HEK293 (cell line): ENCODE data around the gene MITD1.

ENCODE experiments used
- BCL11A ChIP-seq: fragments of 450-650 bp; formaldehyde crosslinking; IDR thresholded peaks from 2 replicates; pipeline ENCODE4 v1.5.1; 2016; ENCODE audit warnings: low read depth, missing biosample characterization, missing genetic modification characterization
- EGR2 ChIP-seq: fragments of 450-650 bp; formaldehyde crosslinking; IDR thresholded peaks from 2 replicates; pipeline ENCODE4 v1.5.1; 2016; ENCODE audit warnings: low read depth, missing biosample characterization, missing genetic modification characterization
- GLIS1 ChIP-seq: fragments of 450-650 bp; formaldehyde crosslinking; IDR thresholded peaks from 2 replicates; pipeline ENCODE4 v1.5.1; 2016; ENCODE audit warnings: missing biosample characterization, missing genetic modification characterization
- GLIS2 ChIP-seq: fragments of 450-650 bp; formaldehyde crosslinking; IDR thresholded peaks from 2 replicates; pipeline ENCODE4 v1.5.1; 2016; ENCODE audit warnings: missing biosample characterization, missing genetic modification characterization
- IKZF3 ChIP-seq: fragments of 450-650 bp; IDR thresholded peaks from 2 replicates; pipeline ENCODE4 v1.5.0; 2018; ENCODE audit warnings: missing biosample characterization, mild to moderate bottlenecking, missing genetic modification characterization, moderate library complexity
- KLF1 ChIP-seq: fragments of 450-650 bp; formaldehyde crosslinking; IDR thresholded peaks from 2 replicates; pipeline ENCODE4 v1.5.1; 2016; ENCODE audit warnings: missing biosample characterization, missing genetic modification characterization
- KLF9 ChIP-seq: fragments of 450-650 bp; formaldehyde crosslinking; IDR thresholded peaks from 2 replicates; pipeline ENCODE4 v1.5.1; 2016; ENCODE audit warnings: missing biosample characterization, missing genetic modification characterization, low read depth
- MYNN ChIP-seq: fragments of 450-650 bp; formaldehyde crosslinking; IDR thresholded peaks from 2 replicates; pipeline ENCODE4 v1.5.1; 2016; ENCODE audit warnings: missing biosample characterization, missing genetic modification characterization, borderline replicate concordance
- SCRT1 ChIP-seq: fragments of 450-650 bp; formaldehyde crosslinking; IDR thresholded peaks from 2 replicates; pipeline ENCODE4 v1.5.1; 2016; ENCODE audit warnings: missing biosample characterization, missing genetic modification characterization, borderline replicate concordance
- SCRT2 ChIP-seq: fragments of 450-650 bp; formaldehyde crosslinking; IDR thresholded peaks from 2 replicates; pipeline ENCODE4 v1.5.1; 2016; ENCODE audit warnings: missing biosample characterization, missing genetic modification characterization
- SP2 ChIP-seq: fragments of 450-650 bp; formaldehyde crosslinking; IDR thresholded peaks from 2 replicates; pipeline ENCODE4 v1.5.1; 2016; ENCODE audit warnings: missing biosample characterization, missing genetic modification characterization
- SP3 ChIP-seq: fragments of 450-650 bp; formaldehyde crosslinking; IDR thresholded peaks from 2 replicates; pipeline ENCODE4 v1.5.1; 2016; ENCODE audit warnings: missing biosample characterization, missing genetic modification characterization
- SP7 ChIP-seq: fragments of 450-650 bp; formaldehyde crosslinking; IDR thresholded peaks from 2 replicates; pipeline ENCODE4 v1.5.1; 2016; ENCODE audit warnings: missing biosample characterization, missing genetic modification characterization
- TRIM28 ChIP-seq: IDR thresholded peaks from 2 replicates; pipeline ENCODE4 v1.6.1; 2011; ENCODE audit warnings: low read length, control low read depth, borderline replicate concordance
- ZBTB48 ChIP-seq: fragments of 450-650 bp; formaldehyde crosslinking; IDR thresholded peaks from 2 replicates; pipeline ENCODE4 v1.5.1; 2016; ENCODE audit warnings: missing biosample characterization, missing genetic modification characterization
- ZBTB8A ChIP-seq: fragments of 450-650 bp; formaldehyde crosslinking; IDR thresholded peaks from 2 replicates; pipeline ENCODE4 v1.5.1; 2016; ENCODE audit warnings: missing biosample characterization, missing genetic modification characterization
- ZEB2 ChIP-seq: fragments of 450-650 bp; formaldehyde crosslinking; IDR thresholded peaks from 2 replicates; pipeline ENCODE4 v1.5.1; 2016; ENCODE audit warnings: missing biosample characterization, missing genetic modification characterization
- ZFHX2 ChIP-seq: fragments of 450-650 bp; formaldehyde crosslinking; conservative IDR thresholded peaks from 2 replicates; pipeline ENCODE4 v1.5.1; 2016; ENCODE audit warnings: missing biosample characterization, missing genetic modification characterization
- ZNF121 ChIP-seq: fragments of 450-650 bp; formaldehyde crosslinking; IDR thresholded peaks from 2 replicates; pipeline ENCODE4 v1.5.1; 2016; ENCODE audit warnings: missing biosample characterization, missing genetic modification characterization
- ZNF211 ChIP-seq: fragments of 450-650 bp; formaldehyde crosslinking; IDR thresholded peaks from 2 replicates; pipeline ENCODE4 v1.5.1; 2016; ENCODE audit warnings: low read depth, missing biosample characterization, missing genetic modification characterization
- ZNF292 ChIP-seq: fragments of 450-650 bp; formaldehyde crosslinking; IDR thresholded peaks from 2 replicates; pipeline ENCODE4 v1.5.1; 2016; ENCODE audit warnings: low read depth, missing biosample characterization, missing genetic modification characterization, borderline replicate concordance
- ZNF366 ChIP-seq: fragments of 450-650 bp; formaldehyde crosslinking; conservative IDR thresholded peaks from 2 replicates; pipeline ENCODE4 v1.5.1; 2016; ENCODE audit warnings: missing biosample characterization, missing genetic modification characterization
- ZNF391 ChIP-seq: fragments of 450-650 bp; formaldehyde crosslinking; IDR thresholded peaks from 2 replicates; pipeline ENCODE4 v1.5.1; 2016; ENCODE audit warnings: low read depth, missing biosample characterization, missing genetic modification characterization, borderline replicate concordance
- ZNF404 ChIP-seq: fragments of 450-650 bp; formaldehyde crosslinking; IDR thresholded peaks from 2 replicates; pipeline ENCODE4 v1.5.1; 2017; ENCODE audit warnings: missing biosample characterization, missing genetic modification characterization
- ZNF433 ChIP-seq: fragments of 450-650 bp; formaldehyde crosslinking; IDR thresholded peaks from 2 replicates; pipeline ENCODE4 v1.5.1; 2016; ENCODE audit warnings: missing biosample characterization, missing genetic modification characterization, low read depth
- ZNF629 ChIP-seq: fragments of 450-650 bp; formaldehyde crosslinking; IDR thresholded peaks from 2 replicates; pipeline ENCODE4 v1.5.1; 2017; ENCODE audit warnings: missing biosample characterization, missing genetic modification characterization
- ZNF677 ChIP-seq: fragments of 450-650 bp; IDR thresholded peaks from 2 replicates; pipeline ENCODE4 v1.5.0; 2018; ENCODE audit warnings: missing biosample characterization, mild to moderate bottlenecking, missing genetic modification characterization, moderate library complexity
- ZNF777 ChIP-seq: fragments of 450-650 bp; formaldehyde crosslinking; IDR thresholded peaks from 2 replicates; pipeline ENCODE4 v1.5.1; 2017; ENCODE audit warnings: missing biosample characterization, missing genetic modification characterization, borderline replicate concordance
- TF ChIP-seq, protein P1 (sequence below): fragments of 450-650 bp; formaldehyde crosslinking; IDR thresholded peaks from 2 replicates; pipeline ENCODE4 v1.5.1; 2016; ENCODE audit warnings: missing biosample characterization, missing genetic modification characterization
- TF ChIP-seq, protein P2 (sequence below): fragments of 450-650 bp; formaldehyde crosslinking; conservative IDR thresholded peaks from 2 replicates; pipeline ENCODE4 v1.5.1; 2016; ENCODE audit warnings: low read depth, missing biosample characterization, missing genetic modification characterization
- TF ChIP-seq, protein P3 (sequence below): fragments of 450-650 bp; formaldehyde crosslinking; conservative IDR thresholded peaks from 2 replicates; pipeline ENCODE4 v1.5.1; 2016; ENCODE audit warnings: low read depth, missing biosample characterization, missing genetic modification characterization

MITD1 gene

DNA sequence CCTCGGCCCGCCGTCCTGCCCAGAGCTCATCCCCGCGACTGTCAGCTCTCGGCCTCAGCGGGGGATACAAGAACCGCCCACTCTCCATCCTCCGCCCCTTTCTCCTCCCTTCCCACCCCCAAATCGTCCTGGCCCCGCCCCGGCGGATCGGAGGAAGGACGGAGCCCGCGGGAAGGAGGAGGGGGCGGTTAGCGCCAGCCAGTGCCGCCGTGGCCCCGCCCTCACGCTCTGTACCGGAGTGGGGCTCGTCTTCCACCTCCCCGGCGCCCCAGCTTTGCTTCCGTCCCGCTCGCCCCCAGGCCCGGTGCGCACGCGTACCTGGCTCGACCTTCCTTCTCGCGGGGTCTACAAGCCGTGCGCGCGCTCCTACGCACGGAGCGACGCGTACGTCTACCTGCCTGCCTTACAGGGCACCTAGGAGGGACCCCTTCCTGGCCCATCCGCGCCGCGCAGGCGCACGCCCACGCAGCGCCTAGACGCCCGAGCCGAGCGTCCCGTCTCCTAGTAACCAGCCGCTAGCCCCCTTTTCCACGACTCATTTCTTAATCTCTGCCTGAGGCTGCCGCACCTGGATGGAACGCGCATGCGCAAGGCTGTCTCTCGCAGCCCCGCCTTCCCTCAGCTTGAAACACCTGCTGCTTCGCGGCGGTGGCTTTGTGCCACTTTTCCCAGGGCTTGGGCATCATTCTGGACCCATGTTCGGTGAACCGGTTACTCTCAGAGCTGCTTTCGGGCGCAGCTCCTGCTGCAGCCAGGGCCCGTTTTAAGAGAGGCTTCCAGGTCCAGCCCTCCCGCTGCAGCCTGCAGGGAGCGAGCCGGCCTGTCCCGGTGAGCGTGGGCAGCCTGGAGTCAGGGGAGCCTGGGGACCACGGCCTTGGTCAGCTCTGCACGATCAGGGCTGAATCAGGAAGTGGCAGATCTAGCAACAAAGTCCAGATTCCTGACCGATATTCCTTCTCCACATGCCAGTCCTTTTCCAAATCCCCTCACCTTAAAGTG, 39.4 kb downstream of the MITD1 start, which contains the start of gene C2orf15 (continued):
- TF ChIP-seq ZNF366 (tag by site-specific recombination) (peak; percentile 96), ZBTB8A (tag by site-specific recombination) (peak; percentile 78), KLF9 (tag by site-specific recombination) (peak; percentile 85), BCL11A (tag by site-specific recombination) (no peak), ZNF121 (tag by site-specific recombination) (no peak), SCRT1 (tag by site-specific recombination) (peak; percentile 92), ZNF391 (tag by site-specific recombination) (0 out of 2 replicates have a peak, but pooled peaks have one; percentile 3), ZNF292 (no peak), SCRT2 (peak; percentile 100), IKZF3 (tag by site-specific recombination) (0 out of 2 replicates have a peak, but pooled peaks have one; percentile 13), SP3 (tag by site-specific recombination) (peak; percentile 98), ZNF677 (tag by site-specific recombination) (no peak), TRIM28 (no peak), SP2 (tag by site-specific recombination) (peak; percentile 94), ZNF777 (tag by site-specific recombination) (no peak), ZNF629 (tag by site-specific recombination) (0 out of 2 replicates have a peak, but pooled peaks have one; percentile 20), ZFHX2 (tag by site-specific recombination) (peak; percentile 82), GLIS1 (tag by site-specific recombination) (peak; percentile 86), GLIS2 (tag by site-specific recombination) (peak; percentile 87), SP7 (peak; percentile 63; the same call in 1 of the 2 replicates), ZEB2 (tag by site-specific recombination) (peak; percentile 82; the same call in 1 of the 2 replicates), MYNN (tag by site-specific recombination) (no peak), EGR2 (tag by site-specific recombination) (peak; percentile 80), ZNF211 (tag by site-specific recombination) (no peak), ZNF404 (no peak), ZNF433 (tag by site-specific recombination) (no peak), ZBTB48 (tag by site-specific recombination) (peak; percentile 12; the same call in 1 of the 2 replicates), KLF1 (tag by site-specific recombination) (peak; percentile 63)
- TF ChIP-seq, protein P1, sequence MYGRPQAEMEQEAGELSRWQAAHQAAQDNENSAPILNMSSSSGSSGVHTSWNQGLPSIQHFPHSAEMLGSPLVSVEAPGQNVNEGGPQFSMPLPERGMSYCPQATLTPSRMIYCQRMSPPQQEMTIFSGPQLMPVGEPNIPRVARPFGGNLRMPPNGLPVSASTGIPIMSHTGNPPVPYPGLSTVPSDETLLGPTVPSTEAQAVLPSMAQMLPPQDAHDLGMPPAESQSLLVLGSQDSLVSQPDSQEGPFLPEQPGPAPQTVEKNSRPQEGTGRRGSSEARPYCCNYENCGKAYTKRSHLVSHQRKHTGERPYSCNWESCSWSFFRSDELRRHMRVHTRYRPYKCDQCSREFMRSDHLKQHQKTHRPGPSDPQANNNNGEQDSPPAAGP (tag by site-specific recombination): 0 out of 2 replicates have a peak, but pooled peaks have one; percentile 8
- TF ChIP-seq, protein P2, sequence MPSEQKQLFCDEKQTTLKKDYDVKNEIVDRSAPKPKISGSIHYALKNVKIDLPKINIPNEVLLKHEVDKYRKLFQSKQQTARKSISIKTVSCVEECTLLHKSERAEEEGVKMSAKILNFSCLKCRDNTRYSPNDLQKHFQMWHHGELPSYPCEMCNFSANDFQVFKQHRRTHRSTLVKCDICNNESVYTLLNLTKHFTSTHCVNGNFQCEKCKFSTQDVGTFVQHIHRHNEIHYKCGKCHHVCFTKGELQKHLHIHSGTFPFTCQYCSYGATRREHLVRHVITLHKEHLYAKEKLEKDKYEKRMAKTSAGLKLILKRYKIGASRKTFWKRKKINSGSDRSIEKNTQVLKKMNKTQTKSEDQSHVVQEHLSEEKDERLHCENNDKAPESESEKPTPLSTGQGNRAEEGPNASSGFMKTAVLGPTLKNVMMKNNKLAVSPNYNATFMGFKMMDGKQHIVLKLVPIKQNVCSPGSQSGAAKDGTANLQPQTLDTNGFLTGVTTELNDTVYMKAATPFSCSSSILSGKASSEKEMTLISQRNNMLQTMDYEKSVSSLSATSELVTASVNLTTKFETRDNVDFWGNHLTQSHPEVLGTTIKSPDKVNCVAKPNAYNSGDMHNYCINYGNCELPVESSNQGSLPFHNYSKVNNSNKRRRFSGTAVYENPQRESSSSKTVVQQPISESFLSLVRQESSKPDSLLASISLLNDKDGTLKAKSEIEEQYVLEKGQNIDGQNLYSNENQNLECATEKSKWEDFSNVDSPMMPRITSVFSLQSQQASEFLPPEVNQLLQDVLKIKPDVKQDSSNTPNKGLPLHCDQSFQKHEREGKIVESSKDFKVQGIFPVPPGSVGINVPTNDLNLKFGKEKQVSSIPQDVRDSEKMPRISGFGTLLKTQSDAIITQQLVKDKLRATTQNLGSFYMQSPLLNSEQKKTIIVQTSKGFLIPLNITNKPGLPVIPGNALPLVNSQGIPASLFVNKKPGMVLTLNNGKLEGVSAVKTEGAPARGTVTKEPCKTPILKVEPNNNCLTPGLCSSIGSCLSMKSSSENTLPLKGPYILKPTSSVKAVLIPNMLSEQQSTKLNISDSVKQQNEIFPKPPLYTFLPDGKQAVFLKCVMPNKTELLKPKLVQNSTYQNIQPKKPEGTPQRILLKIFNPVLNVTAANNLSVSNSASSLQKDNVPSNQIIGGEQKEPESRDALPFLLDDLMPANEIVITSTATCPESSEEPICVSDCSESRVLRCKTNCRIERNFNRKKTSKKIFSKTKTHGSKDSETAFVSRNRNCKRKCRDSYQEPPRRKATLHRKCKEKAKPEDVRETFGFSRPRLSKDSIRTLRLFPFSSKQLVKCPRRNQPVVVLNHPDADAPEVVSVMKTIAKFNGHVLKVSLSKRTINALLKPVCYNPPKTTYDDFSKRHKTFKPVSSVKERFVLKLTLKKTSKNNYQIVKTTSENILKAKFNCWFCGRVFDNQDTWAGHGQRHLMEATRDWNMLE (tag by site-specific recombination): no peak
- TF ChIP-seq, protein P3, sequence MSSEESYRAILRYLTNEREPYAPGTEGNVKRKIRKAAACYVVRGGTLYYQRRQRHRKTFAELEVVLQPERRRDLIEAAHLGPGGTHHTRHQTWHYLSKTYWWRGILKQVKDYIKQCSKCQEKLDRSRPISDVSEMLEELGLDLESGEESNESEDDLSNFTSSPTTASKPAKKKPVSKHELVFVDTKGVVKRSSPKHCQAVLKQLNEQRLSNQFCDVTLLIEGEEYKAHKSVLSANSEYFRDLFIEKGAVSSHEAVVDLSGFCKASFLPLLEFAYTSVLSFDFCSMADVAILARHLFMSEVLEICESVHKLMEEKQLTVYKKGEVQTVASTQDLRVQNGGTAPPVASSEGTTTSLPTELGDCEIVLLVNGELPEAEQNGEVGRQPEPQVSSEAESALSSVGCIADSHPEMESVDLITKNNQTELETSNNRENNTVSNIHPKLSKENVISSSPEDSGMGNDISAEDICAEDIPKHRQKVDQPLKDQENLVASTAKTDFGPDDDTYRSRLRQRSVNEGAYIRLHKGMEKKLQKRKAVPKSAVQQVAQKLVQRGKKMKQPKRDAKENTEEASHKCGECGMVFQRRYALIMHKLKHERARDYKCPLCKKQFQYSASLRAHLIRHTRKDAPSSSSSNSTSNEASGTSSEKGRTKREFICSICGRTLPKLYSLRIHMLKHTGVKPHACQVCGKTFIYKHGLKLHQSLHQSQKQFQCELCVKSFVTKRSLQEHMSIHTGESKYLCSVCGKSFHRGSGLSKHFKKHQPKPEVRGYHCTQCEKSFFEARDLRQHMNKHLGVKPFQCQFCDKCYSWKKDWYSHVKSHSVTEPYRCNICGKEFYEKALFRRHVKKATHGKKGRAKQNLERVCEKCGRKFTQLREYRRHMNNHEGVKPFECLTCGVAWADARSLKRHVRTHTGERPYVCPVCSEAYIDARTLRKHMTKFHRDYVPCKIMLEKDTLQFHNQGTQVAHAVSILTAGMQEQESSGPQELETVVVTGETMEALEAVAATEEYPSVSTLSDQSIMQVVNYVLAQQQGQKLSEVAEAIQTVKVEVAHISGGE (tag by site-specific recombination): peak; percentile 50
